ENCODE measurements around the gene RTEL1.

DNA sequence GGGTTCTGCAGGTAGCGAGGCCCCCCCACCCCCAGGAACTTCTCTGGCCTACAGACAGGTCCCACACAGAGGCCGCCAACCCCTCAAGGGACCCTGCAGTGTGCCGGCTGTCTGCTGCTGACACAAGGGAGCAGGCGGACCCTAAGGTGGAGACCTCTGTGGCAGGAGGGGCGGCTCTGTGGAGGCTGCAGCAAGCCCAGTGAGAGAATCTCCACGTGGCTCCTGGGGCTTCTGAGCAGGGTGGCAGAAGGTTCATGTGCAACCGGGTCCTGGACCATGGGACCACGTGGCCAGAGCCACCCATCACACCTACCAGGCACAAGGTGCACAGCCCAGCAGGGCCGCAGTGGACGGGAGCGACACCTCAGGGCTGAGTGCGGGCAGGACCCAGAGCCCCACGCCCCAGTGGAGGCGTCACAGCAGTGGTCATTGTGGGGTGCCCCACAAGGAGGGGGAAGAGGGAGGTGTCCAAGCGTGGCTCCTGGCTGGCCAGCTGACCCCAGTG is 45.4 kb downstream of the RTEL1 start:
- TF ChIP-seq, protein P1, sequence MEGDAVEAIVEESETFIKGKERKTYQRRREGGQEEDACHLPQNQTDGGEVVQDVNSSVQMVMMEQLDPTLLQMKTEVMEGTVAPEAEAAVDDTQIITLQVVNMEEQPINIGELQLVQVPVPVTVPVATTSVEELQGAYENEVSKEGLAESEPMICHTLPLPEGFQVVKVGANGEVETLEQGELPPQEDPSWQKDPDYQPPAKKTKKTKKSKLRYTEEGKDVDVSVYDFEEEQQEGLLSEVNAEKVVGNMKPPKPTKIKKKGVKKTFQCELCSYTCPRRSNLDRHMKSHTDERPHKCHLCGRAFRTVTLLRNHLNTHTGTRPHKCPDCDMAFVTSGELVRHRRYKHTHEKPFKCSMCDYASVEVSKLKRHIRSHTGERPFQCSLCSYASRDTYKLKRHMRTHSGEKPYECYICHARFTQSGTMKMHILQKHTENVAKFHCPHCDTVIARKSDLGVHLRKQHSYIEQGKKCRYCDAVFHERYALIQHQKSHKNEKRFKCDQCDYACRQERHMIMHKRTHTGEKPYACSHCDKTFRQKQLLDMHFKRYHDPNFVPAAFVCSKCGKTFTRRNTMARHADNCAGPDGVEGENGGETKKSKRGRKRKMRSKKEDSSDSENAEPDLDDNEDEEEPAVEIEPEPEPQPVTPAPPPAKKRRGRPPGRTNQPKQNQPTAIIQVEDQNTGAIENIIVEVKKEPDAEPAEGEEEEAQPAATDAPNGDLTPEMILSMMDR (IDR thresholded peaks at IDR 0.05), result no peak
- no peak for TF ChIP-seq POLR2A (IDR thresholded peaks at IDR 0.05)

Measured in lower leg skin (tissue), 3 donors.